ENCODE measurements around the gene ALDH8A1. TPM values are rescaled to one million over a fixed set of nuclear protein-coding genes. Genes with fewer than 3 reads are reported as not detected.
A peak's percentile ranks its signal among the peaks of the same experiment; 100 is the strongest.

ALDH8A1 gene
- total RNA-seq, 6 experiments from 2014 or later, result not detected

DNA sequence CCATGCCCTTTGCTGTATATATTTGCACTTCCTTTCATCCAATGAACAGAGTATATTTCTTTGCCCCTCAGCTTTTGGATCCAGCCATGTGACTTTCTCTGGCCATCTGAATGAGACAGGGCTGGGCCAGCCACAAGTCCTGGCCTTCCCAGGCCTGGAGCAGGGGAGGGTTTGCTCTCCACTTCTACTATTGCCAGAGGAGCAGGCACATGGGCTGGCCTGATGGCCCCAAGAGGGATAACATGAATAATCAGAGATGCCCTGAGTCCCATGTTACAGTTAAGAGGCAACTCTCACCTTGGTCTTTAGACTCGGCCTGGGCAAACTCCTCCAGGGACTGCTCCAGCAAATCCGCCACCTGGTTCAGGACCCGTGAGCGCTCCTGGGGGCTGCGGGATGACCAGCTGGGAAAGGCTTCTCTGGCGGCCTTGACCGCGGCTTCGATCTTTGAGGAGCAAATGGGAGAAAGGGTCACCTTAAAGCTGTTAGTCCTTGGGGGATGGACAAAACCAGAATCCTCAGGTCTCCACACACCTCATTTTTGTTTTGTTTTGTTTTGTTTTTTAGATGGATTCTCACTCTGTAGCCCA is 6.3 kb downstream of the ALDH8A1 start:
- Mint-ChIP-seq H3K4me1 (ENCODE audit: low read depth) (no peaks in the 10 kb centered on the region), H3K27ac (no peak overlapping the region), H3K9me3 (no peaks in the 10 kb centered on the region), H3K27me3 (ENCODE audit: insufficient read depth) (no peaks in the 10 kb centered on the region; the same call in 1 of the 2 replicates), H3K4me3 (no peak overlapping the region), H3K36me3 (ENCODE audit: low read depth) (no peaks in the 10 kb centered on the region)
- DNase-seq, result no peak
- TF ChIP-seq, protein P1, sequence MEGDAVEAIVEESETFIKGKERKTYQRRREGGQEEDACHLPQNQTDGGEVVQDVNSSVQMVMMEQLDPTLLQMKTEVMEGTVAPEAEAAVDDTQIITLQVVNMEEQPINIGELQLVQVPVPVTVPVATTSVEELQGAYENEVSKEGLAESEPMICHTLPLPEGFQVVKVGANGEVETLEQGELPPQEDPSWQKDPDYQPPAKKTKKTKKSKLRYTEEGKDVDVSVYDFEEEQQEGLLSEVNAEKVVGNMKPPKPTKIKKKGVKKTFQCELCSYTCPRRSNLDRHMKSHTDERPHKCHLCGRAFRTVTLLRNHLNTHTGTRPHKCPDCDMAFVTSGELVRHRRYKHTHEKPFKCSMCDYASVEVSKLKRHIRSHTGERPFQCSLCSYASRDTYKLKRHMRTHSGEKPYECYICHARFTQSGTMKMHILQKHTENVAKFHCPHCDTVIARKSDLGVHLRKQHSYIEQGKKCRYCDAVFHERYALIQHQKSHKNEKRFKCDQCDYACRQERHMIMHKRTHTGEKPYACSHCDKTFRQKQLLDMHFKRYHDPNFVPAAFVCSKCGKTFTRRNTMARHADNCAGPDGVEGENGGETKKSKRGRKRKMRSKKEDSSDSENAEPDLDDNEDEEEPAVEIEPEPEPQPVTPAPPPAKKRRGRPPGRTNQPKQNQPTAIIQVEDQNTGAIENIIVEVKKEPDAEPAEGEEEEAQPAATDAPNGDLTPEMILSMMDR (IDR thresholded peaks at IDR 0.05), result no peak

DNA sequence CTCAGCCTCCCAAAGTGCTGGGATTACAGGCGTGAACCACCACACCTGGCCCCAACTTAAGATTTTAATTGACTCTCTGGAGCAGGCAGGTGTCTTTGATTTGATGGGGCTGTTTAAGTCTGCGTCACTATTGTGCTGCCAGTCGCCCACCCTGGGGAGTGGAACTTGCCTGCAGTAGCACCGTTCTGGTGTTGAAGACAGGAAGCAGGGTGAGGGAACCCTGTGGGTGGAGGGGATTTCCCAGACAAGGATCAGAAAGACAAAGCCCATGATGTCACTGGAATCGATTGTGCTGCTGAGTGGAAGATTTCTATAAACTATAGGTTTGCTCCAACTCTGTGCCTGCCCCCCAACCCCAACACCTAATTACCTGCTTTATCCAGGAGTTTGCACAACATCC is 11.0 kb downstream of the ALDH8A1 start:
- TF ChIP-seq, protein P1 (IDR thresholded peaks at IDR 0.05), result no peak
- Mint-ChIP-seq H3K4me1 (ENCODE audit: low read depth) (peaks cover 44% of the 10 kb centered on the region), H3K27me3 (ENCODE audit: insufficient read depth) (peaks cover 2% of the 10 kb centered on the region; the same call in 1 of the 2 replicates), H3K9me3 (no peaks in the 10 kb centered on the region), H3K27ac (no peak overlapping the region), H3K4me3 (no peak overlapping the region), H3K36me3 (ENCODE audit: low read depth) (no peaks in the 10 kb centered on the region)
- DNase-seq, result no peak

DNA sequence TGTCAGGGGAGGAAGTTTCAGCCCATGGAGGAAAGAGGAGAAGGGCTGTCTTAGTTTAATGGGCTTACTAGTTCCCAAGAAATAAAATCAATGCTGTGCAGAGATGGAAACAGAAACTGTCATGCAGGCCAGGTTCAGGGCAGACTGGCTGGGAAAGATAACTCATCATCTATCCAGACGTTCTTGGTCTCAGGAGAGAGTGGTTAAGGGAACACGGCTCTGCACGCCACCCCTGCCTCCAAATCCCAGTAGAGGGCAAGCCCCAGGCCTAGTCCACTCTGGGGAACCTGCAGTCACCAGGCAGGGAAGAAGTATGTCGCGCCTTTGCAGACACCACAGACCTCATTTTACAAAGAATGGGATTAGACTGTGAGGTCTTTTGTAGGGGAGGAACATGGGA is 12.5 kb downstream of the ALDH8A1 start:
- peaks cover 2% of the 10 kb centered on the region; the same call in 1 of the 2 replicates for H3K27me3 Mint-ChIP-seq (ENCODE audit: insufficient read depth)
- TF ChIP-seq, protein P1 (IDR thresholded peaks at IDR 0.05), result no peak
- peak overlapping the region; percentile 77 for H3K4me3 Mint-ChIP-seq
- DNase-seq, result peak; percentile 28
- H3K27ac Mint-ChIP-seq, result peak overlapping the region; percentile 88
- H3K4me1 Mint-ChIP-seq (ENCODE audit: low read depth), result peaks cover 46% of the 10 kb centered on the region
- H3K9me3 Mint-ChIP-seq, result no peaks in the 10 kb centered on the region
- no peaks in the 10 kb centered on the region for H3K36me3 Mint-ChIP-seq (ENCODE audit: low read depth)

DNA sequence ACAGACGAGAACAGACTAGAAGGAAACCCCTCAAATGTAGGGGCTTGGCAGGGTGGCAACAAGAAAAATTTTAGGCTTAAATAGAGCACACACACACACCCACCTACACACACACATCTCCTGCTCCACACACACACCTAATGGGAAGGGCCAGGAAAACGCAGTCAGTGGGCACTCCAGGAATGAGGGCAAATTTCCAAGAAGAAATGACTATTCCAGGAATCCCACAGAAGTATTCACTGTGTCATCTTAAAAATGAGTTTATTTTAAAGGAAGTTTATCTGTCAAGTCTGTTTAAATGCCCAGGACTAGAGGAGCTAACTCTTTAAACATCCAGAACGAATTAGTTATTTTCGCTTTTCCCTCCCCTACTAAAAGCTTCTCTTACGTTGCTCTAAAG is 13.0 kb downstream of the ALDH8A1 start:
- H3K27ac Mint-ChIP-seq, result peak overlapping the region; percentile 88
- TF ChIP-seq, protein P1 (IDR thresholded peaks at IDR 0.05), result no peak
- H3K36me3 Mint-ChIP-seq (ENCODE audit: low read depth), result no peaks in the 10 kb centered on the region
- no peaks in the 10 kb centered on the region for H3K9me3 Mint-ChIP-seq
- H3K4me3 Mint-ChIP-seq, result peak overlapping the region; percentile 77
- peaks cover 2% of the 10 kb centered on the region; the same call in 1 of the 2 replicates for H3K27me3 Mint-ChIP-seq (ENCODE audit: insufficient read depth)
- DNase-seq, result peak; percentile 90
- peaks cover 51% of the 10 kb centered on the region for H3K4me1 Mint-ChIP-seq (ENCODE audit: low read depth)

DNA sequence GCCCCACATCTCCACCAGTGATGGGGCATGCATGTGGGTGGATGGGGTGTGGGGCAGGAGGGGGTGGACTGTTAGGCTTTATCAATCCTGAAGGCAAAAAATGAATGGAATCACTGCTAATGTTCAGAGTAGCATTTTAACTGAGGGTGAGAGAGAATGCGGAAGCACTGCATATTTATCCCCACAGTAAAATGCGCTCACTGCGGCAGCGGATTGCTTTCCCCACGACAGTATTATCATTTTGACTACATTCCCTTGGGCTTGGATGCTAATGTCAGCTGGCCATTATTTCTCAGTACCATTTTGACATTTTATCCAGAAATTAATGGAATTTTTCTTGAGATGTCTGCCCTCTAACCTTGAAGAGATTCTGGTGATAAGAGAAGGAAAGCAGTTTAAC is 13.4 kb downstream of the ALDH8A1 start:
- TF ChIP-seq, protein P1 (IDR thresholded peaks at IDR 0.05), result no peak
- Mint-ChIP-seq H3K27me3 (ENCODE audit: insufficient read depth) (peaks cover 2% of the 10 kb centered on the region; the same call in 1 of the 2 replicates), H3K4me3 (peak overlapping the region; percentile 77), H3K9me3 (no peaks in the 10 kb centered on the region), H3K36me3 (ENCODE audit: low read depth) (no peaks in the 10 kb centered on the region), H3K27ac (peak overlapping the region; percentile 88), H3K4me1 (ENCODE audit: low read depth) (peaks cover 53% of the 10 kb centered on the region)
- DNase-seq, result no peak

All from HFFc6 (cell line).